Gastrocnemius medialis (tissue), 4 donors: ENCODE results near the gene MAEA.

Experiments
- POLR2A ChIP-seq, 2 donors: fragments of 450-650 bp; IDR thresholded peaks; one replicate each; pipeline ENCODE4 v1.6.1; 2017; ENCODE audit warnings: antibody characterized with exemption in 2 of 2, mild to moderate bottlenecking in 2 of 2, moderate library complexity in 2 of 2
- TF ChIP-seq, protein P1 (sequence below), 5 experiments: fragments of 450-650 bp in 3 of 5; fragments of 200-600 bp in 2 of 5; sonication (generic) in 2 of 5; IDR thresholded peaks in 4 of 5; conservative IDR thresholded peaks in 1 of 5; 1 replicate in 4 of 5; 2 replicates in 1 of 5; pipeline ENCODE4 v1.5.1; 2016 to 2019; ENCODE audit warnings: antibody characterized with exemption in 5 of 5, mild to moderate bottlenecking in 3 of 5, moderate library complexity in 3 of 5

- TF ChIP-seq, protein P1, sequence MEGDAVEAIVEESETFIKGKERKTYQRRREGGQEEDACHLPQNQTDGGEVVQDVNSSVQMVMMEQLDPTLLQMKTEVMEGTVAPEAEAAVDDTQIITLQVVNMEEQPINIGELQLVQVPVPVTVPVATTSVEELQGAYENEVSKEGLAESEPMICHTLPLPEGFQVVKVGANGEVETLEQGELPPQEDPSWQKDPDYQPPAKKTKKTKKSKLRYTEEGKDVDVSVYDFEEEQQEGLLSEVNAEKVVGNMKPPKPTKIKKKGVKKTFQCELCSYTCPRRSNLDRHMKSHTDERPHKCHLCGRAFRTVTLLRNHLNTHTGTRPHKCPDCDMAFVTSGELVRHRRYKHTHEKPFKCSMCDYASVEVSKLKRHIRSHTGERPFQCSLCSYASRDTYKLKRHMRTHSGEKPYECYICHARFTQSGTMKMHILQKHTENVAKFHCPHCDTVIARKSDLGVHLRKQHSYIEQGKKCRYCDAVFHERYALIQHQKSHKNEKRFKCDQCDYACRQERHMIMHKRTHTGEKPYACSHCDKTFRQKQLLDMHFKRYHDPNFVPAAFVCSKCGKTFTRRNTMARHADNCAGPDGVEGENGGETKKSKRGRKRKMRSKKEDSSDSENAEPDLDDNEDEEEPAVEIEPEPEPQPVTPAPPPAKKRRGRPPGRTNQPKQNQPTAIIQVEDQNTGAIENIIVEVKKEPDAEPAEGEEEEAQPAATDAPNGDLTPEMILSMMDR (IDR thresholded peaks at IDR 0.05 in 4 of 5, conservative IDR thresholded peaks at IDR 0.05 in 1 of 5), result no peak
- TF ChIP-seq POLR2A (IDR thresholded peaks at IDR 0.05), result no peak
These were observed 86.7 kb downstream of the MAEA start for GRCh38 chr4:1376391-1376840.
